Measurements from ENCODE around the gene FOLR3.

GRCh38 chr11:72100009-72100408 is 35.5 kb upstream of the FOLR3 start:
- TF ChIP-seq, protein P1, sequence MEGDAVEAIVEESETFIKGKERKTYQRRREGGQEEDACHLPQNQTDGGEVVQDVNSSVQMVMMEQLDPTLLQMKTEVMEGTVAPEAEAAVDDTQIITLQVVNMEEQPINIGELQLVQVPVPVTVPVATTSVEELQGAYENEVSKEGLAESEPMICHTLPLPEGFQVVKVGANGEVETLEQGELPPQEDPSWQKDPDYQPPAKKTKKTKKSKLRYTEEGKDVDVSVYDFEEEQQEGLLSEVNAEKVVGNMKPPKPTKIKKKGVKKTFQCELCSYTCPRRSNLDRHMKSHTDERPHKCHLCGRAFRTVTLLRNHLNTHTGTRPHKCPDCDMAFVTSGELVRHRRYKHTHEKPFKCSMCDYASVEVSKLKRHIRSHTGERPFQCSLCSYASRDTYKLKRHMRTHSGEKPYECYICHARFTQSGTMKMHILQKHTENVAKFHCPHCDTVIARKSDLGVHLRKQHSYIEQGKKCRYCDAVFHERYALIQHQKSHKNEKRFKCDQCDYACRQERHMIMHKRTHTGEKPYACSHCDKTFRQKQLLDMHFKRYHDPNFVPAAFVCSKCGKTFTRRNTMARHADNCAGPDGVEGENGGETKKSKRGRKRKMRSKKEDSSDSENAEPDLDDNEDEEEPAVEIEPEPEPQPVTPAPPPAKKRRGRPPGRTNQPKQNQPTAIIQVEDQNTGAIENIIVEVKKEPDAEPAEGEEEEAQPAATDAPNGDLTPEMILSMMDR (optimal IDR thresholded peaks at IDR 0.05 in 1 of 3, IDR thresholded peaks at IDR 0.05 in 1 of 3, conservative IDR thresholded peaks at IDR 0.05 in 1 of 3; ENCODE audit: extremely low read depth in 1 of 3, insufficient read depth in 2 of 3, low read length in 3 of 3): no peak
- no peak for TF ChIP-seq EZH2 (IDR thresholded peaks at IDR 0.05; ENCODE audit: low read length)

Data from keratinocyte (primary cell).